Suprapubic skin (tissue), 4 donors: ENCODE results near the gene HERPUD1. TPM values are rescaled to one million over a fixed set of nuclear protein-coding genes. Genes with fewer than 3 reads are reported as not detected.

Experiments
- DNase-seq, 2 donors: peaks; one replicate each; pipeline ENCODE4 v3.0.0-alpha.2; 2019; ENCODE audit warnings: low spot score in 2 of 2
- H3K27ac ChIP-seq: fragments of 200-600 bp; sonication (generic); one replicate; pipeline ENCODE4 v1.5.1; 2019
- H3K27me3 ChIP-seq: fragments of 200-600 bp; sonication (generic); one replicate; pipeline ENCODE4 v1.5.1; 2019
- H3K36me3 ChIP-seq: fragments of 200-600 bp; sonication (generic); one replicate; pipeline ENCODE4 v1.5.1; 2019
- H3K4me1 ChIP-seq: fragments of 200-600 bp; sonication (generic); one replicate; pipeline ENCODE4 v1.5.1; 2019
- H3K4me3 ChIP-seq: fragments of 200-600 bp; sonication (generic); one replicate; pipeline ENCODE4 v1.5.1; 2019; ENCODE audit warnings: mild to moderate bottlenecking
- H3K9me3 ChIP-seq: fragments of 200-600 bp; sonication (generic); one replicate; pipeline ENCODE4 v1.5.1; 2019
- CTCF ChIP-seq, 2 donors: fragments of 200-600 bp in 1 of 2; fragments of 450-650 bp in 1 of 2; sonication (generic) in 1 of 2; IDR thresholded peaks; one replicate each; pipeline ENCODE4 v1.5.1; 2016 to 2019; ENCODE audit warnings: antibody characterized with exemption in 2 of 2, mild to moderate bottlenecking in 1 of 2, moderate library complexity in 1 of 2
- EP300 ChIP-seq: sonication (generic); formaldehyde crosslinking; IDR thresholded peaks from one replicate; pipeline ENCODE4 v1.6.1; 2017; ENCODE audit warnings: antibody characterized with exemption
- POLR2A ChIP-seq, 2 donors: fragments of 450-650 bp; IDR thresholded peaks; one replicate each; pipeline ENCODE4 v1.6.1; 2017; ENCODE audit warnings: antibody characterized with exemption in 2 of 2, mild to moderate bottlenecking in 2 of 2, moderate library complexity in 2 of 2
- POLR2AphosphoS5 ChIP-seq, 3 donors: sonication (generic); formaldehyde crosslinking; IDR thresholded peaks; one replicate each; pipeline ENCODE4 v1.6.1; 2017; ENCODE audit warnings: antibody characterized with exemption in 3 of 3
- WGBS: methylation state at CpG from one replicate; pipeline ENCODE4 v1.1.5; 2018; 5-methylcytosine and 5-hydroxymethylcytosine counted together
- total RNA-seq, 4 donors: library from RNA; depleted of rRNA; stranded (reverse); fragments of >200 nt; gene quantifications; one replicate each; pipeline ENCODE4 v1.1.0, GENCODE V29; 2016

HERPUD1 gene
- total RNA-seq, 4 donors from 2014 or later = 146 to 246 (median 160) TPM

DNA sequence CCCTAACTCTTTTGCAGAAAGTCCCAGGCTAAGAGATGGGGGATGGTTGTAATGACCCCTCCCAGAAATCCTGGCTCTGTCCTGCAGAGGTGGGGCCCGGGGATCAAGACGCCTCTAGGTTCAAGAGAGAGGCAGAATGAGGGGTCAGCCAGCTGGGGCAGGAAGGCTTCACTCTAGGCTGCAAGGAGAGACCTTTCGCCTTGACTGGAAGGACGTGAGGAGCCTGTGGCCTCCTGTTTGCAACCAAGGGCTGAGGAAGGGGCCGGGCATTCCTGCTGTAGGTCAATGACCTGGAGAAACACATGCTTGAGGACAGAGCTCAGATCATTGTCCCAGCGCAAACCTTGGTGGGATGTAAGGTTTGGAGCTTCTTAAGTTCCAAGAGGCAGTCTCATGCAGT lies 21.1 kb downstream of the HERPUD1 start:
- 78% methylated on average over 6 of the region's 6 CpGs for WGBS
- Histone ChIP-seq H3K9me3 (no peaks in the 10 kb centered on the region), H3K27ac (no peak overlapping the region), H3K27me3 (no peaks in the 10 kb centered on the region), H3K36me3 (no peaks in the 10 kb centered on the region), H3K4me3 (no peak overlapping the region), H3K4me1 (no peaks in the 10 kb centered on the region)
- peak in 1 of 2 donors; percentile 46 for DNase-seq
- no peak for TF ChIP-seq CTCF (IDR thresholded peaks at IDR 0.05)
- no peak for TF ChIP-seq POLR2AphosphoS5 (IDR thresholded peaks at IDR 0.05)
- TF ChIP-seq EP300 = no peak
- TF ChIP-seq POLR2A (IDR thresholded peaks at IDR 0.05) = no peak

DNA sequence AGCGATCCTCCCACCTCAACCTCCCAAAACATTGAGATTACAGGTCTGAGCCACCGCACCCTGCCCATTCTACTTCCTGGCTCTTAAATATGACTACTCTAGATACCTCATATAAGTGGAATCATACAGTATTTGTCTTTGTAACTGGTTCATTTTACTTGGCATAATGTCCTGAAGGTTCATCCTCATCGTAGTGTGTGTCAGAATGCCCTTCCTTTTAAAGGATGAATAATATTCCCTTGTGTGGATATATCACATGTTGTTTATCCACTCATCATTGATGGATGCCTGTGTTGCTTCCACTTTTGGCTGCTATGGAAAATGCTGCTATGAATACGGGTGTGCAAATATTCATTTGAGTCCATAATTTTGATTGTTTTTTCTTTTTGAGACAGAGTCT lies 24.1 kb downstream of the HERPUD1 start:
- H3K4me3 ChIP-seq = no peak overlapping the region
- no peaks in the 10 kb centered on the region for H3K9me3 ChIP-seq
- peak in 1 of 2 donors; percentile 2 for DNase-seq
- TF ChIP-seq POLR2A (IDR thresholded peaks at IDR 0.05) = no peak
- TF ChIP-seq POLR2AphosphoS5 (IDR thresholded peaks at IDR 0.05) = no peak
- H3K36me3 ChIP-seq = no peaks in the 10 kb centered on the region
- no peaks in the 10 kb centered on the region for H3K4me1 ChIP-seq
- H3K27ac ChIP-seq = no peak overlapping the region
- 84% methylated on average over 4 of the region's 4 CpGs for WGBS
- H3K27me3 ChIP-seq = no peaks in the 10 kb centered on the region

GRCh38 chr16:56956756-56957155 lies 24.8 kb downstream of the HERPUD1 start:
- no peak overlapping the region for H3K27ac ChIP-seq
- H3K9me3 ChIP-seq = no peaks in the 10 kb centered on the region
- H3K4me3 ChIP-seq = no peak overlapping the region
- peaks cover 2% of the 10 kb centered on the region for H3K4me1 ChIP-seq
- DNase-seq = peak in 1 of 2 donors; percentile 9
- TF ChIP-seq POLR2AphosphoS5 (IDR thresholded peaks at IDR 0.05) (no peak), CTCF (IDR thresholded peaks at IDR 0.05) (no peak), POLR2A (IDR thresholded peaks at IDR 0.05) (no peak), EP300 (no peak)
- 59% methylated on average over 4 of the region's 4 CpGs for WGBS
- H3K36me3 ChIP-seq = no peaks in the 10 kb centered on the region
- H3K27me3 ChIP-seq = no peaks in the 10 kb centered on the region

DNA sequence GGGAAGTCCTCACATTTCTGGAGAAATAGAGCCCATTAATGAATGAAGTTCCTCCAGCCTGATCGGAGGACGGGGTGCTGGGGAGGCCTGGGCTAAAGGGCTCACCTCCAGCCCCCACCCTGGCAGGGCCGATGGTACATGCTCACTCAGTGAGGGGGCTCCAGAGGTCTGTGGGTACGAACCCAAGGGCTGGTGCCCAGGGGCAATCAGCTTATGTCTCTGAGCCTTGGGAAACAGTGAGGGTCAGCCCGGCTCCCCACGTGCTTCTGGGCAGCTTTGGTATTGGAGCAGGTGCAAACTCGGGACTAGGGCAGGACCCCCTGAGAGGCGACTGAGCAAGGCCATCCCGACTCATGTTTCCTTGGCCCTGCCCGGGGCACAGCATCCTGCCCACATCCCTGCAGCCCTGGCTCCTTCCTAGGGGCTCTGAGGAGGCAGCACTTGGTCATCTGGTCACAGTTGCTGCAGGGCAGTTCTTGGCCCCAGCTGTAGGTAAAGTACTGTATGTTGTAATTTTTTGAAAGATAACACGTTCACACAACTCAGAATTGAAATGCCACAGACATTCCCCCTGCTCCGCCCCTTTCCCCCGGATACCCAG lies 28.8 kb downstream of the HERPUD1 start:
- no peak for TF ChIP-seq POLR2AphosphoS5 (IDR thresholded peaks at IDR 0.05)
- no peak for TF ChIP-seq EP300
- TF ChIP-seq CTCF (IDR thresholded peaks at IDR 0.05) = no peak
- 61% methylated on average over 3 of the region's 13 CpGs for WGBS
- Histone ChIP-seq H3K9me3 (no peaks in the 10 kb centered on the region), H3K4me3 (no peak overlapping the region), H3K36me3 (no peaks in the 10 kb centered on the region), H3K27me3 (no peaks in the 10 kb centered on the region), H3K27ac (no peak overlapping the region), H3K4me1 (peaks cover 14% of the 10 kb centered on the region)
- DNase-seq = no peak

GRCh38 chr16:56961386-56961785 lies 29.4 kb downstream of the HERPUD1 start:
- no peak for DNase-seq
- no peaks in the 10 kb centered on the region for H3K36me3 ChIP-seq
- H3K9me3 ChIP-seq = no peaks in the 10 kb centered on the region
- H3K27me3 ChIP-seq = no peaks in the 10 kb centered on the region
- 65% methylated on average over 3 of the region's 3 CpGs for WGBS
- H3K4me3 ChIP-seq = no peak overlapping the region
- no peak overlapping the region for H3K27ac ChIP-seq
- peaks cover 14% of the 10 kb centered on the region for H3K4me1 ChIP-seq
- TF ChIP-seq EP300 = no peak
- no peak for TF ChIP-seq CTCF (IDR thresholded peaks at IDR 0.05)
- no peak for TF ChIP-seq POLR2A (IDR thresholded peaks at IDR 0.05)
- TF ChIP-seq POLR2AphosphoS5 (IDR thresholded peaks at IDR 0.05) = no peak

- no peak within 1 kb of the TSS for H3K4me3 ChIP-seq
- no peaks in the 10 kb centered on the region for H3K27me3 ChIP-seq
- H3K27ac ChIP-seq = no peak within 1 kb of the TSS
- H3K4me1 ChIP-seq = peaks cover 14% of the 10 kb centered on the region
- no peak for TF ChIP-seq POLR2A (IDR thresholded peaks at IDR 0.05)
- no peak for TF ChIP-seq POLR2AphosphoS5 (IDR thresholded peaks at IDR 0.05)
- TF ChIP-seq EP300 = no peak
- no peak for TF ChIP-seq CTCF (IDR thresholded peaks at IDR 0.05)
- 42% methylated on average over 4 of the region's 12 CpGs for WGBS
- H3K9me3 ChIP-seq = no peaks in the 10 kb centered on the region
- H3K36me3 ChIP-seq = no peaks in the 10 kb centered on the region
- DNase-seq = no peak
Measured at GRCh38 chr16:56961851-56962281, 29.9 kb downstream of the HERPUD1 start, which contains the start of gene CETP. TSS of gene CETP (plus strand) at chr16:56961950. CDS start at chr16:56961980, 30 bp downstream.
